GM18873 (cell line): ENCODE measurements around the gene TMIGD1.

ENCODE experiments used
- ATAC-seq: cut with Tn5 transposase; IDR thresholded peaks from one replicate; pipeline ENCODE4 v1.9.1; 2021; ENCODE audit warnings: mild to moderate bottlenecking, moderate library complexity, moderate number of reproducible peaks; ENCODE audit not compliant: unreplicated experiment, low FRiP score

The TMIGD1 gene

GRCh38 chr17:30333503-30334360, at the start of gene TMIGD1:
Gene TMIGD1, minus strand, starts transcription at chr17:30334057. Its CDS starts 1,924 bp downstream, at chr17:30332133.
- no peak for ATAC-seq

- ATAC-seq, result no peak
These were observed 48.5 kb upstream of the TMIGD1 start for GRCh38 chr17:30382345-30382744.

- no peak for ATAC-seq
These were observed 47.4 kb upstream of the TMIGD1 start for GRCh38 chr17:30381340-30381659.

- ATAC-seq, result no peak
These were observed 46.9 kb upstream of the TMIGD1 start for GRCh38 chr17:30380643-30381339.

- no peak for ATAC-seq
These were observed 46.1 kb upstream of the TMIGD1 start for GRCh38 chr17:30379903-30380381.

GRCh38 chr17:30379303-30379902, 45.5 kb upstream of the TMIGD1 start:
- ATAC-seq, result no peak

GRCh38 chr17:30378825-30379302, 45.0 kb upstream of the TMIGD1 start, which contains the start of gene CPD:
Gene CPD, plus strand, starts transcription at chr17:30378927. Its CDS starts 54 bp downstream, at chr17:30378981.
- ATAC-seq, result peak; percentile 72

GRCh38 chr17:30378241-30378824, 44.5 kb upstream of the TMIGD1 start:
- peak; percentile 1 for ATAC-seq

- ATAC-seq, result no peak
These were observed 43.9 kb upstream of the TMIGD1 start for GRCh38 chr17:30377574-30378240.

GRCh38 chr17:30376621-30377452, 43.0 kb upstream of the TMIGD1 start:
- no peak for ATAC-seq

- no peak for ATAC-seq
These were observed 41.8 kb upstream of the TMIGD1 start for GRCh38 chr17:30375661-30376060.

- ATAC-seq, result no peak
These were observed 38.9 kb upstream of the TMIGD1 start for GRCh38 chr17:30372755-30373154.

- ATAC-seq, result no peak
These were observed 36.1 kb upstream of the TMIGD1 start for GRCh38 chr17:30369995-30370394.

GRCh38 chr17:30368912-30369720, 35.3 kb upstream of the TMIGD1 start:
- ATAC-seq, result no peak

GRCh38 chr17:30366536-30366935, 32.7 kb upstream of the TMIGD1 start:
- ATAC-seq, result no peak

- peak; percentile 46 for ATAC-seq
These were observed 29.9 kb upstream of the TMIGD1 start for GRCh38 chr17:30363715-30364202.

GRCh38 chr17:30361766-30362279, 28.0 kb upstream of the TMIGD1 start:
- no peak for ATAC-seq
